HepG2 (cell line): ENCODE results near the gene ELOVL5. TPM values are rescaled to one million over a fixed set of nuclear protein-coding genes. Genes with fewer than 3 reads are reported as not detected.

Source experiments
- ATAC-seq: fragments of 200-7000 bp; cut with Tn5 transposase; 3 replicates; pipeline ENCODE4 v1.9.1; 2020; ENCODE audit warnings: mild to moderate bottlenecking, moderate library complexity
- BruUV-seq: library from RNA; stranded (reverse); fragments of 400-500 nt; replicated peaks from 2 replicates; lab custom pipeline; 2021; lab: Mats Ljungman, UMichigan
- CTCF ChIA-PET: fragments of 300-600 bp; formaldehyde crosslinking; extraction: SDS; loops from one replicate; lab custom pipeline; 2021; ENCODE audit warnings: low total read pairs, inconsistent platforms, low intra/inter-chr PET ratio; lab: Yijun Ruan, JAX
- POLR2A ChIA-PET: fragments of 350-600 bp; sonication (Branson Sonifier 250); formaldehyde crosslinking; loops from one replicate; lab custom pipeline; 2020; ENCODE audit warnings: antibody characterized with exemption, inconsistent platforms; lab: Yijun Ruan, JAX
- DNase-seq: peaks from one replicate; pipeline ENCODE4 v3.0.0-alpha.2; 2015; ENCODE audit warnings: low spot score
- FAIRE-seq: peaks from 3 replicates; lab custom pipeline; 2011; peaks lifted over from hg19 to GRCh38; lab: Jason Lieb, UNC
- H2AFZ ChIP-seq: one replicate; pipeline ENCODE4 v1.6.1; 2011; ENCODE audit warnings: low read length, inconsistent platforms
- H3K27ac ChIP-seq: fragments of 300-600 bp; 3 replicates; pipeline ENCODE4 v1.8.0; 2011; ENCODE audit warnings: mixed run types, mild to moderate bottlenecking, mixed read lengths, low read length, inconsistent platforms; ENCODE audit not compliant: insufficient read depth; ENCODE audit errors: extremely low read length
- H3K27me3 ChIP-seq, 2 experiments: fragments of 200-600 bp in 1 of 2; 2 replicates in 1 of 2; 3 replicates in 1 of 2; pipeline versions ENCODE4 v1.6.0 to v1.8.0; 2011; ENCODE audit warnings: low read length in 2 of 2, mild to moderate bottlenecking in 2 of 2, moderate library complexity in 2 of 2, inconsistent platforms in 1 of 2; ENCODE audit not compliant: insufficient read depth in 2 of 2, control insufficient read depth in 1 of 2
- H3K36me3 ChIP-seq, 2 experiments: fragments of 200-600 bp in 1 of 2; replicated peaks in 1 of 2; 2 replicates in 1 of 2; 3 replicates in 1 of 2; pipeline versions ENCODE4 v1.5.1 to v1.8.0; 2011; ENCODE audit warnings: low read length in 2 of 2, inconsistent platforms in 1 of 2; ENCODE audit not compliant: insufficient read depth in 2 of 2, control insufficient read depth in 1 of 2
- H3K4me1 ChIP-seq: 2 replicates; pipeline ENCODE4 v1.5.1; 2012; ENCODE audit warnings: low read length, inconsistent platforms; ENCODE audit not compliant: insufficient read depth
- H3K4me2 ChIP-seq: 2 replicates; pipeline ENCODE4 v1.6.0; 2011; ENCODE audit warnings: low read depth, low read length, inconsistent platforms
- H3K4me3 ChIP-seq, 3 experiments: fragments of 200-600 bp in 1 of 3; sonication (generic), shearing (Covaris generic) in 1 of 3; replicated peaks in 1 of 3; 2 replicates each; pipeline ENCODE4 v1.5.1; 2011 to 2016; ENCODE audit warnings: low read length in 3 of 3, inconsistent platforms in 2 of 3, low read depth in 2 of 3, mild to moderate bottlenecking in 2 of 3, control low read depth in 1 of 3, mixed read lengths in 1 of 3; ENCODE audit not compliant: insufficient read depth in 1 of 3
- H3K79me2 ChIP-seq: one replicate; pipeline ENCODE4 v1.6.1; 2011; ENCODE audit warnings: low read length, inconsistent platforms; ENCODE audit not compliant: insufficient read depth
- H3K9ac ChIP-seq: 2 replicates; pipeline ENCODE4 v1.6.0; 2011; ENCODE audit warnings: mild to moderate bottlenecking, low read depth, low read length, inconsistent platforms; ENCODE audit not compliant: insufficient read depth
- H3K9me3 ChIP-seq: 2 replicates; pipeline ENCODE4 v1.5.1; 2012; ENCODE audit warnings: mild to moderate bottlenecking, low read length
- H4K20me1 ChIP-seq: 2 replicates; pipeline ENCODE4 v1.6.0; 2011; ENCODE audit warnings: inconsistent platforms, mild to moderate bottlenecking, low read length, moderate library complexity; ENCODE audit not compliant: insufficient read depth
- ATF3 ChIP-seq: sonication (generic); formaldehyde crosslinking; IDR thresholded peaks from 2 replicates; pipeline ENCODE4 v1.4.0; 2020; ENCODE audit warnings: missing genetic modification reagents
- CBX5 ChIP-seq: sonication (generic); formaldehyde crosslinking; IDR thresholded peaks from 2 replicates; pipeline ENCODE4 v1.4.0; 2020; ENCODE audit warnings: missing genetic modification reagents, borderline replicate concordance
- ISX ChIP-seq: sonication (generic); formaldehyde crosslinking; conservative IDR thresholded peaks from 2 replicates; pipeline ENCODE4 v1.5.0; 2020; ENCODE audit warnings: missing genetic modification reagents
- KDM5B ChIP-seq: sonication (generic); formaldehyde crosslinking; IDR thresholded peaks from 2 replicates; pipeline ENCODE4 v1.4.0; 2020; ENCODE audit warnings: missing genetic modification reagents, mild to moderate bottlenecking, borderline replicate concordance
- NBN ChIP-seq: fragments of 450-650 bp; conservative IDR thresholded peaks from 2 replicates; pipeline ENCODE4 v1.6.1; 2017
- TEAD2 ChIP-seq: sonication (generic); formaldehyde crosslinking; IDR thresholded peaks from 2 replicates; pipeline ENCODE4 v1.9.0; 2021; ENCODE audit warnings: missing genetic modification reagents
- ZBTB10 ChIP-seq: sonication (generic); formaldehyde crosslinking; IDR thresholded peaks from 2 replicates; pipeline ENCODE4 v1.4.0; 2020; ENCODE audit warnings: missing genetic modification reagents, borderline replicate concordance
- ZBTB20 ChIP-seq: sonication (generic); formaldehyde crosslinking; IDR thresholded peaks from 2 replicates; pipeline ENCODE4 v1.8.1; 2023; ENCODE audit warnings: missing genetic modification reagents, low read depth, mild to moderate bottlenecking, borderline replicate concordance
- ZFP91 ChIP-seq: sonication (generic); formaldehyde crosslinking; IDR thresholded peaks from 2 replicates; pipeline ENCODE4 v1.9.0; 2022; ENCODE audit warnings: missing genetic modification reagents, mild to moderate bottlenecking, borderline replicate concordance
- ZNF276 ChIP-seq: sonication (generic); formaldehyde crosslinking; IDR thresholded peaks from 2 replicates; pipeline ENCODE4 v1.4.0; 2020; ENCODE audit warnings: mild to moderate bottlenecking, low read depth, missing genetic modification reagents
- ZNF326 ChIP-seq: sonication (generic); formaldehyde crosslinking; IDR thresholded peaks from 2 replicates; pipeline ENCODE4 v1.4.0; 2020; ENCODE audit warnings: missing genetic modification reagents, borderline replicate concordance
- ZNF432 ChIP-seq: sonication (generic); formaldehyde crosslinking; IDR thresholded peaks from 2 replicates; pipeline ENCODE4 v1.5.0; 2020; ENCODE audit warnings: missing genetic modification reagents, mild to moderate bottlenecking, borderline replicate concordance
- WGBS: methylation state at CpG from one replicate; pipeline ENCODE4 v1.1.6; 2017; ENCODE audit warnings: low lambda C conversion rate; 5-methylcytosine and 5-hydroxymethylcytosine counted together
- in situ Hi-C: cut with HindIII; loops from 2 replicates; pipeline ENCODE4 v1.10.0; 2017; ENCODE audit warnings: low pct_unique_long_range_greater_than_20kb; ENCODE audit not compliant: extremely low pct_ligation_motif_present
- intact Hi-C: fragments of 100-400 bp; cut with micrococcal nuclease; formaldehyde crosslinking; loops from one replicate; pipeline ENCODE4 v1.10.0; 2022; ENCODE audit not compliant: unreplicated experiment
- polyA plus RNA-seq, 8 experiments: library from polyadenylated mRNA; depleted of rRNA in 3 of 8; stranded (reverse) in 7 of 8; unstranded in 1 of 8; fragments of >200 nt; fragmentation: Illumina TruSeq in 4 of 8; extraction: Trizol in 4 of 8; gene quantifications; 2 replicates each; pipeline versions ENCODE4 v1.2.1 to v1.2.3, GENCODE V29; 2011 to 2016; ENCODE audit warnings: low read depth in 4 of 8, missing spikeins in 1 of 8, mixed read lengths in 1 of 8; ENCODE audit not compliant: insufficient read depth in 1 of 8
- total RNA-seq, 5 experiments: library from RNA; depleted of rRNA; stranded (reverse); fragments of >200 nt; fragmentation: Illumina TruSeq; extraction: Trizol; gene quantifications; 2 replicates each; pipeline ENCODE4 v1.2.3, GENCODE V29; 2016; ENCODE audit warnings: low read depth in 1 of 5

ELOVL5 gene
- total and polyA plus RNA-seq, 2 of the 13 experiments (the other 11 are each of a cell fraction or from before 2014, with no cell fraction given) = 50.1 to 72.4 TPM

GRCh38 chr6:53382421-53382820 is 33.7 kb upstream of the ELOVL5 start:
- FAIRE-seq = no peak
- H3K79me2 ChIP-seq = no peaks in the 10 kb centered on the region
- H3K27ac ChIP-seq = no peak overlapping the region
- 45% methylated on average over 5 of the region's 5 CpGs for WGBS
- no peak for TF ChIP-seq ZBTB10 (CRISPR knock-in tag)
- no peak for TF ChIP-seq ZNF432 (CRISPR knock-in tag)
- no peak for TF ChIP-seq KDM5B (CRISPR knock-in tag)
- no peak for TF ChIP-seq ZBTB20 (CRISPR knock-in tag)
- no peak overlapping the region for H3K4me3 ChIP-seq
- H3K9ac ChIP-seq = no peak overlapping the region
- H2AFZ ChIP-seq = no peak overlapping the region
- peaks cover 11% of the 10 kb centered on the region for H3K4me1 ChIP-seq
- no peaks in the 10 kb centered on the region for H3K9me3 ChIP-seq
- in situ Hi-C loops = no loop called here
- no TSS peak for BruUV-seq
- no peaks in the 10 kb centered on the region for H3K36me3 ChIP-seq
- DNase-seq = no peak
- no peaks in the 10 kb centered on the region for H4K20me1 ChIP-seq
- intact Hi-C loops = no loop called here
- H3K4me2 ChIP-seq = no peak overlapping the region
- H3K27me3 ChIP-seq = peaks cover 0 to 7% of the 10 kb centered on the region in 2 experiments; a peak in 2 of 5 replicates
- ATAC-seq = no peak
- POLR2A ChIA-PET = no interaction called here
- CTCF ChIA-PET = no interaction called here

- Histone ChIP-seq H4K20me1 (no peaks in the 10 kb centered on the region), H3K27me3 (peaks cover 0 to 7% of the 10 kb centered on the region in 2 experiments; a peak in 2 of 5 replicates), H3K4me3 (no peak overlapping the region), H3K9me3 (no peaks in the 10 kb centered on the region), H3K79me2 (no peaks in the 10 kb centered on the region), H3K4me2 (no peak overlapping the region), H3K9ac (no peak overlapping the region), H3K4me1 (peaks cover 41% of the 10 kb centered on the region), H3K27ac (no peak overlapping the region), H3K36me3 (no peaks in the 10 kb centered on the region), H2AFZ (no peak overlapping the region)
- intact Hi-C loops = no loop called here
- CTCF ChIA-PET = no interaction called here
- no TSS peak for BruUV-seq
- POLR2A ChIA-PET = no interaction called here
- in situ Hi-C loops = no loop called here
- DNase-seq (no peak), ATAC-seq (no peak), FAIRE-seq (no peak)
- WGBS = 83% methylated on average over 7 of the region's 7 CpGs
- no peak for TF ChIP-seq NBN
- no peak for TF ChIP-seq ISX
- TF ChIP-seq CBX5 (CRISPR knock-in tag) = no peak
- no peak for TF ChIP-seq ZNF276
- TF ChIP-seq ZNF326 (CRISPR knock-in tag) = no peak
- no peak for TF ChIP-seq ZNF432 (CRISPR knock-in tag)
- TF ChIP-seq ZFP91 (CRISPR knock-in tag) = no peak
- TF ChIP-seq TEAD2 (CRISPR knock-in tag) = no peak
- no peak for TF ChIP-seq ATF3 (CRISPR knock-in tag)
Observed at GRCh38 chr6:53378208-53378607, 29.5 kb upstream of the ELOVL5 start.
